ENCODE results near the gene YWHAH. TPM values are rescaled to one million over a fixed set of nuclear protein-coding genes. Genes with fewer than 3 reads are reported as not detected.
A peak's percentile ranks its signal among the peaks of the same experiment; 100 is the strongest.

YWHAH gene
- total and polyA plus RNA-seq, 4 experiments from 2014 or later: 48.0 to 126 (median 78.2) TPM

DNA sequence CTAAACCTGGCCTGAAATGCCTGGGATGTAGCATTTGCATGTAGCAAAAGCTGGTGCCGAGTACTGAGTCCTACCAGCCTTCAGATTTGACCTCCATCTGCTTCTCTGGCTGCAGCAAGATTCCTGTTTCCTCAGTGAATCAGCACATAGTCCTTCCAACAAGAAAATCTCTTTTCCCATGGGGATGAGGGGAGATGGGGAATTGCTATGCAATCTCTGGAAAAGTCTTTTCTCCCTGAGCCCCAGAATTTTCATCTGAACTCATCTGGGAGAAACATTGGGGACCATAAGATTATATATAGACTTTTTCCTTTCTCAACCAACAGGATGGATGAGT, 32.0 kb upstream of the YWHAH start:
- Mint-ChIP-seq H3K27me3 (no peaks in the 10 kb centered on the region), H3K27ac (no peak overlapping the region), H3K4me3 (no peak overlapping the region), H3K36me3 (peaks cover 11 to 16% of the 10 kb centered on the region in 2 donors), H3K9me3 (peaks cover 0 to 2% (median 0%) of the 10 kb centered on the region in 8 donors), H3K4me1 (peaks cover 0 to 7% (median under 1%) of the 10 kb centered on the region in 4 donors)
- intact Hi-C loops (cut with micrococcal nuclease): no loop called here
- ChIA-PET POLR2A (ENCODE audit: partially characterized antibody) (no interaction called here), CTCF (ENCODE audit: partially characterized antibody) (no interaction called here)
- Histone ChIP-seq H3K27me3 (ENCODE audit: insufficient read depth, low read length) (no peaks in the 10 kb centered on the region), H3K27ac (ENCODE audit: low read depth, low read length) (no peak overlapping the region), H3K4me1 (ENCODE audit: insufficient read depth, low read length) (no peaks in the 10 kb centered on the region), H3K4me3 (ENCODE audit: low read length in 2 of 2) (no peak overlapping the region), H3K9me3 (ENCODE audit: control insufficient read depth in 1 of 2, low read length in 2 of 2) (no peaks in the 10 kb centered on the region), H3K36me3 (ENCODE audit: insufficient read depth, low read length) (no peaks in the 10 kb centered on the region)
- no peak for DNase-seq

DNA sequence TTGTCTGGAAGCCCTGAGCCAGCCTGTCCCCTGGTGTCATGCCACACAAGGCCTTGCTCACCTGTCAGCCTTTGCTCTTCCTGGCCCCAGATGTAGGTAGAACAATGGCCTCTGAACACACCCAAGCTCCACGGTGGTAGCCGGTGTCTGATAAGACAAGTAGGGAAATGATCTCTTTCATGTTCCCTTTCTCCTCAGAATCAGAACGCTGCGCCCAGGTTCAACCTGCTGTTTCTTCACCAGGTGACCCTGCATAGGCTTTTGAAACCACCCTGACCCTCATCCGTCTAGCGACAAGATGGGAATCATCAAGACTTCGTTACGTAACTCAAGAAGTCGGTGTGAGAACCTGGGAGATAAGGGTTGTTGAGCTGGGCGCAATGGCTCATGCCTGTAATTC, 28.7 kb upstream of the YWHAH start:
- ChIA-PET POLR2A (ENCODE audit: partially characterized antibody) (no interaction called here), CTCF (ENCODE audit: partially characterized antibody) (no interaction called here)

DNA sequence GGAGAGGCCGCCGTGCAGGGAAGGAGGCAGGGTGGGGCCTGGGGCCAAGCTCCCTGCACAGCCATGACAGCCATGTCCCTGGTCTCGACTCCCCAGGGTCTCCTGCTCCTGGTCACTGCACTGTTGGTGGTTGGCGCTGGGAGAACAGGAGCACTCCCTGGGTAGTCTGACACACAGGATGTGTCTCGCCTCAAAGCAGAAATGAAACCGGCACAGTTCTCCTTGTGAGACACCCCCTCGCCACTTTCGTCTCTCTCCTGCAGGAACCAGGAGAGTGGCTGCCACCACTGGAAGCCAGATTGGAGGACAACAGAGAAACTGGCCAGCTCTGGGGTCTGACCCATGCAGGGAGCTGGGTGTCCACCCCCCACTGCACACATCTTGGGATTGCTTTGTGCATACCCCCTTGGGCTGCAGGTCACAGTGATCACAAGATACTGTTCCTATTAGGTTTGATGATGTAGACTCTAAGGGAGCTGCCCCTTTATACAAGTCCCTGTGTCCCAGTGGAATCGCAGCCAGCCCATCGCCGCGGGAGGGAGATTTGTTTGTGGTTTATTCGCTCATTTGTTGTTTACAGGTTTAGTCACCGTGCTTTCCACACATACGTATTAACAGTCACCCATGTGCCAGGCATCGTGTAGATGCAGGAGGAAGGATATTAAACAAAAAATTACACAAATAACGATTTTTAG, 27.0 kb upstream of the YWHAH start:
- POLR2A ChIA-PET (ENCODE audit: partially characterized antibody): no interaction called here
- intact Hi-C loops (cut with micrococcal nuclease): no loop called here
- peak overlapping the region in 6 of 8 donors; percentile 14 to 64 (median 34) for H3K4me3 Mint-ChIP-seq
- Histone ChIP-seq H3K36me3 (ENCODE audit: insufficient read depth, low read length) (no peaks in the 10 kb centered on the region), H3K4me3 (ENCODE audit: low read length in 2 of 2) (no peak overlapping the region), H3K9me3 (ENCODE audit: control insufficient read depth in 1 of 2, low read length in 2 of 2) (no peaks in the 10 kb centered on the region), H3K27me3 (ENCODE audit: insufficient read depth, low read length) (no peaks in the 10 kb centered on the region), H3K27ac (ENCODE audit: low read depth, low read length) (no peak overlapping the region), H3K4me1 (ENCODE audit: insufficient read depth, low read length) (no peaks in the 10 kb centered on the region)
- peaks cover 0 to 2% (median 0%) of the 10 kb centered on the region in 8 donors for H3K9me3 Mint-ChIP-seq
- H3K36me3 Mint-ChIP-seq: no peaks in the 10 kb centered on the region
- DNase-seq: no peak
- peaks cover 2 to 11% (median 5%) of the 10 kb centered on the region in 4 donors for H3K4me1 Mint-ChIP-seq
- H3K27me3 Mint-ChIP-seq: no peaks in the 10 kb centered on the region
- CTCF ChIA-PET (ENCODE audit: partially characterized antibody): no interaction called here
- peak overlapping the region in 1 of 7 donors; percentile 2 for H3K27ac Mint-ChIP-seq

More for the DNA sequence above, 28.7 kb upstream of the YWHAH start:
- Histone ChIP-seq H3K4me3 (ENCODE audit: low read length in 2 of 2) (no peak overlapping the region), H3K27me3 (ENCODE audit: insufficient read depth, low read length) (no peaks in the 10 kb centered on the region), H3K27ac (ENCODE audit: low read depth, low read length) (no peak overlapping the region), H3K9me3 (ENCODE audit: control insufficient read depth in 1 of 2, low read length in 2 of 2) (no peaks in the 10 kb centered on the region), H3K36me3 (ENCODE audit: insufficient read depth, low read length) (no peaks in the 10 kb centered on the region), H3K4me1 (ENCODE audit: insufficient read depth, low read length) (no peaks in the 10 kb centered on the region)
- Mint-ChIP-seq H3K4me3 (no peak overlapping the region), H3K27me3 (no peaks in the 10 kb centered on the region), H3K27ac (peak overlapping the region in 1 of 7 donors; percentile 52), H3K9me3 (no peaks in the 10 kb centered on the region), H3K4me1 (peaks cover 2 to 11% (median 5%) of the 10 kb centered on the region in 4 donors), H3K36me3 (no peaks in the 10 kb centered on the region)
- no peak for DNase-seq
- intact Hi-C loops (cut with micrococcal nuclease): no loop called here

DNA sequence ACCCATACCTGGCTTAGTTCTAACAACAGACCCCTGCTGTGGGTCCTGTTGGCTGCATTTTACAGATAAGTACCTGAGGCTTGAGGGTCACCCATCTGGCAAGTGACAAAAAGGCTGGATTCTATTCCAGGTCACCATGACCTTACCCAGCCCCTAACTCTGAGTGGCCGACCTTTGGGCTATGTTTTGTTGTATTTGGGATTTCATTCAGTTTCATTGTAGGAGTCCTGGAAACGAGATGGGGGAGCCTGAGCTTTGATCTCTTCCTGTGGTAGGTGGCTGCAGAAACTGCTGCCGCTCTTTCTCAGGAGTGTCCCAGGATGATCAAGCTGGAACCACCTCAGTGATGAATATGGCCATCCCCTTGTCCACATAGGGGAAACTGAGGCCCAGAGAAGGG, 24.6 kb upstream of the YWHAH start:
- intact Hi-C loops (cut with micrococcal nuclease): no loop called here
- H3K27ac Mint-ChIP-seq: no peak overlapping the region

DNA sequence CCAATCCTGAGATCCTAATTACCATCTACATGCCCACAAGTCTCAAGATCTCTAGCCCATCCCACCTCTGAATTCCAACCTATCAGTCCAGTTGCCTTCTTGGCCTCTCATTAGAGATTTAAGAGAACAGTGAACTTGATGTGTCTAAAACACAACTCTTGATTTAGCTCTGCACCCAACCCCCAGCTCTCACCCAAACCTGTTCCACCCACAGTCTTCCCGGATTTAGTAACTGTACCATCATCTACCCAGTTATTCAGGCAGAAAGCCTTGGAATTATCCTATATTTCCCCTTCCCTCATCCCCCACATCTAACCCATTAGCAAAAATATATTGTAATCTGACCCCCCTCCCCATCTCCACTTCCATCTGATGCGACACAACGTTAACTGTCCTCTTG, 24.0 kb upstream of the YWHAH start:
- Mint-ChIP-seq H3K4me1 (peaks cover 2 to 14% (median 9%) of the 10 kb centered on the region in 4 donors), H3K27ac (no peak overlapping the region), H3K4me3 (no peak overlapping the region), H3K27me3 (peaks cover 6 to 7% of the 10 kb centered on the region in 2 donors), H3K9me3 (peaks cover 0 to 3% (median 0%) of the 10 kb centered on the region in 8 donors), H3K36me3 (no peaks in the 10 kb centered on the region)
- intact Hi-C loops (cut with micrococcal nuclease): no loop called here
- H3K36me3 ChIP-seq (ENCODE audit: insufficient read depth, low read length): no peaks in the 10 kb centered on the region
- no peak overlapping the region for H3K4me3 ChIP-seq (ENCODE audit: low read length in 2 of 2)
- H3K27ac ChIP-seq (ENCODE audit: low read depth, low read length): no peak overlapping the region
- POLR2A ChIA-PET (ENCODE audit: partially characterized antibody): no interaction called here
- no peak for DNase-seq
- no peaks in the 10 kb centered on the region for H3K27me3 ChIP-seq (ENCODE audit: insufficient read depth, low read length)
- no peaks in the 10 kb centered on the region for H3K4me1 ChIP-seq (ENCODE audit: insufficient read depth, low read length)
- H3K9me3 ChIP-seq (ENCODE audit: control insufficient read depth in 1 of 2, low read length in 2 of 2): no peaks in the 10 kb centered on the region
- CTCF ChIA-PET (ENCODE audit: partially characterized antibody): no interaction called here

More for the DNA sequence above, 24.6 kb upstream of the YWHAH start:
- no peaks in the 10 kb centered on the region for H3K36me3 Mint-ChIP-seq
- Histone ChIP-seq H3K4me1 (ENCODE audit: insufficient read depth, low read length) (no peaks in the 10 kb centered on the region), H3K27me3 (ENCODE audit: insufficient read depth, low read length) (no peaks in the 10 kb centered on the region), H3K36me3 (ENCODE audit: insufficient read depth, low read length) (no peaks in the 10 kb centered on the region), H3K27ac (ENCODE audit: low read depth, low read length) (no peak overlapping the region), H3K4me3 (ENCODE audit: low read length in 2 of 2) (no peak overlapping the region), H3K9me3 (ENCODE audit: control insufficient read depth in 1 of 2, low read length in 2 of 2) (no peaks in the 10 kb centered on the region)
- H3K4me1 Mint-ChIP-seq: peaks cover 2 to 14% (median 9%) of the 10 kb centered on the region in 4 donors
- ChIA-PET CTCF (ENCODE audit: partially characterized antibody) (no interaction called here), POLR2A (ENCODE audit: partially characterized antibody) (no interaction called here)
- H3K27me3 Mint-ChIP-seq: peaks cover 2 to 4% of the 10 kb centered on the region in 2 donors
- H3K4me3 Mint-ChIP-seq: no peak overlapping the region
- peaks cover 0 to 2% (median 0%) of the 10 kb centered on the region in 8 donors for H3K9me3 Mint-ChIP-seq
- no peak for DNase-seq

DNA sequence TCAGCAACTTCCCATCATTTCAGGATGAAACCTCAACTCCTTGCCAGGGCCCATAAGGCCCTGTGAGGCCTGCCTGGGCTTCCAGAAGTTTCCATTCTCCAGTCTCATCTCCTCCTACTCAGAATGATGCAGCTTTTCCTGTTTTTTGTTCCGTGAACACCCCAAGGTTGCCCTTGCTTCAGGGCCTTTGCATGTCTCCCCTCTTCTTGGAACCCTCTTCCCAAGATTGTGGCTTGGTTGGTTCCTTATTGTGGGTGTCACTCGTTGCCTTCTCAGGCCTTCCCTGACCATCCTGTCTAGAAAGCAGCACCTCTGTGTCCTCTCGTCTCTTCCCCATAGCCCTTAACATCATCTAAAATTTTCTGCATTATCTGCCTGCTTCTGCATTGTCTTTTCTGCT, 23.2 kb upstream of the YWHAH start:
- Histone ChIP-seq H3K4me3 (ENCODE audit: low read length in 2 of 2) (no peak overlapping the region), H3K27ac (ENCODE audit: low read depth, low read length) (no peak overlapping the region), H3K27me3 (ENCODE audit: insufficient read depth, low read length) (no peaks in the 10 kb centered on the region), H3K36me3 (ENCODE audit: insufficient read depth, low read length) (no peaks in the 10 kb centered on the region), H3K9me3 (ENCODE audit: control insufficient read depth in 1 of 2, low read length in 2 of 2) (no peaks in the 10 kb centered on the region), H3K4me1 (ENCODE audit: insufficient read depth, low read length) (no peaks in the 10 kb centered on the region)
- Mint-ChIP-seq H3K36me3 (no peaks in the 10 kb centered on the region), H3K27me3 (peaks cover 7 to 11% of the 10 kb centered on the region in 2 donors), H3K27ac (peak overlapping the region in 2 of 7 donors; percentile 58 to 62), H3K9me3 (peaks cover 0 to 3% (median 0%) of the 10 kb centered on the region in 8 donors), H3K4me1 (peaks cover 2 to 14% (median 9%) of the 10 kb centered on the region in 4 donors), H3K4me3 (no peak overlapping the region)
- ChIA-PET CTCF (ENCODE audit: partially characterized antibody) (no interaction called here), POLR2A (ENCODE audit: partially characterized antibody) (no interaction called here)
- intact Hi-C loops (cut with micrococcal nuclease): no loop called here
- DNase-seq: no peak

DNA sequence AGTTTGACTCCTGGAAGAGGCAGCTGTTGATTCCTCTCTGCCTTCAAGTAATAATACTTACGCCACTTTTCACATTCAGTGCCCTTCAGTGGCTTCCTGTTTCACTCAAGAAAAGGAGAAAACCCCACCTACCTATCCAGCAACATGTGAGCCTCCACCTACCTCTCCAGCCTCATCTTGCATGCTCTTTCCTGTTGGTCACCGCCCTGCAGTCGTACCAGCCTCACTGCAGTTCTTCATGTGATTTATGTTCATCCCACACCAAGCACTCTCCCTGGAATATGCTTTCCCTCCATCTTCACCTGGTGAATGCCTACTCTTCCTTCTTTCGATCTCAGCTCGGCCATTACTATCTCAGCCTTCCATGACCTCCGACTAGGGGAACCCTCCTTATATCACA, 21.8 kb upstream of the YWHAH start:
- peaks cover 0 to 3% (median 0%) of the 10 kb centered on the region in 8 donors for H3K9me3 Mint-ChIP-seq
- no peaks in the 10 kb centered on the region for H3K9me3 ChIP-seq (ENCODE audit: control insufficient read depth in 1 of 2, low read length in 2 of 2)
- H3K27me3 Mint-ChIP-seq: peaks cover 7 to 11% of the 10 kb centered on the region in 2 donors
- peaks cover 2 to 8% (median 6%) of the 10 kb centered on the region in 4 donors for H3K4me1 Mint-ChIP-seq
- intact Hi-C loops (cut with micrococcal nuclease): no loop called here
- DNase-seq: no peak
- H3K36me3 Mint-ChIP-seq: no peaks in the 10 kb centered on the region
- H3K36me3 ChIP-seq (ENCODE audit: insufficient read depth, low read length): no peaks in the 10 kb centered on the region
- no peak overlapping the region for H3K4me3 Mint-ChIP-seq
- POLR2A ChIA-PET (ENCODE audit: partially characterized antibody): no interaction called here
- H3K27ac ChIP-seq (ENCODE audit: low read depth, low read length): no peak overlapping the region
- no peak overlapping the region for H3K4me3 ChIP-seq (ENCODE audit: low read length in 2 of 2)
- CTCF ChIA-PET (ENCODE audit: partially characterized antibody): no interaction called here
- H3K27me3 ChIP-seq (ENCODE audit: insufficient read depth, low read length): no peaks in the 10 kb centered on the region
- peak overlapping the region in 2 of 7 donors; percentile 55 to 75 for H3K27ac Mint-ChIP-seq
- no peaks in the 10 kb centered on the region for H3K4me1 ChIP-seq (ENCODE audit: insufficient read depth, low read length)

Measured in CD4-positive, alpha-beta memory T cell (primary cell).